ENCODE results near the gene TMTC3.
A peak's percentile ranks its signal among the peaks of the same experiment; 100 is the strongest.
"Not testable (repeated sequence)": the region's sequence is repeated elsewhere in the genome, so short reads cannot be mapped to it uniquely, and the experiment has no call there.

Gene TMTC3

GRCh38 chr12:88141774-88142609 is at the start of gene TMTC3, which contains the start of gene CEP290:
Gene TMTC3 (plus strand): TSS chr12:88142307. CDS start chr12:88148316, 6,009 bp downstream.
Gene CEP290 (minus strand): TSS chr12:88142088. CDS start chr12:88141307, 781 bp downstream.
- DNase-seq = peak; percentile 97

DNA sequence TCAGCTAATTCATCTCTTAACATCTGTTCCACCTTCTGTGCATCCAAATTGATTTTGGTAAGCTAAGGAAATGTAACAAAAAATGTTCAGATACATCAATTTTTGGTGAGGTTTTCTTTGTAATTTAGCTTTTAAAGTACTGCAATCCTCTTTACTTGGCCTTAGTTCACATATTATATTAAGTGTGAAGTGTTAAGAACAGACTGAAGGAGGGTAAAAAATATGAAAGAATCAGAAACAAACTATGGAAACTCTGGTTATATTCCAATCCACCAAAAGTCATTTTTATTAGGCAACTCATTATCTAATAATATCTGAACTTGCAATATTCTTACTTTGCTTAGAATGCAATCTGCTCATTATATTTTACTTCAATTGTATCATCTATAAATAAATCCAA is 49.3 kb upstream of the TMTC3 start:
- no peak for DNase-seq

DNA sequence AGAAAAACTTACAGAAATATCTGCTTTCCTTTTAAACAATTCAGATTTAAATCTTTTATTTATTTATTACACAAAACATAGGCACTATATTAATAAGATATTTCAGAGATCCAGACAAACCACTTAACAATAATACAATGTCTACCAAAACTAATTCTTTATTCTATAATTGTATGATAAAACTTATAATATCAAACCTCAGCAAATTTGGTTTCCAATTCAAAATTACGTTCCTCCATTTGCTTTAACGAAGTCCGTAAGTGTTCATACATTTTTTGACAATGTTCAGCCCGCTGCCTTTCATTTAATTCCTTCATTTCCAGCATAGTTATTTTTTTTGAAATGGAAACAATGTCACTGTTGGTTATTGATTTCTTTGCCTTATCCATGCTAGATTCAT is 48.5 kb upstream of the TMTC3 start:
- DNase-seq = no peak

GRCh38 chr12:88108021-88108420 is 34.1 kb upstream of the TMTC3 start:
- no peak for DNase-seq

- peak; percentile 13 for DNase-seq
These were observed 30.9 kb upstream of the TMTC3 start for GRCh38 chr12:88111074-88111652.

DNA sequence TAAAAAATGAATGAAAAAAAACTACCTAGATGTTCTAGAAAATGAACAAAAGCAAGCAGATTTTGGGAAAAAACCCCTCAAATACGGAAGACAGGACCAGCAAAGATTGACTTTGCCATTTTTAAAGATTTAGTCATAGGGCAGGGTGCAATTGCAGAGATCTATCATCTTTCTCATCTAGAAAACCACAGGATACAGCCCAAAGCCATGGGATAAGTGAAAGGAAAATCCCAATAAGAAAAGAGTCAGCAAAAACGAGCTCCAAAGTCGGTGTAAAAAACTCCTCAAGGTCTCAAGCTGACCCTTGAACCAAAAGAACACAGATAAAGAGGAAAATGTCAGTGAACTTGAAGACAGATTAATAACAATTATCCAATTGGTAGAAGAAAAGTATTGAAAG is 28.2 kb upstream of the TMTC3 start:
- no peak for DNase-seq

- no peak for DNase-seq
These were observed 19.4 kb upstream of the TMTC3 start for GRCh38 chr12:88122666-88123065.

GRCh38 chr12:88127099-88127498 is 15.0 kb upstream of the TMTC3 start:
- DNase-seq = no peak

GRCh38 chr12:88127855-88128254 is 14.3 kb upstream of the TMTC3 start:
- DNase-seq = no peak

DNA sequence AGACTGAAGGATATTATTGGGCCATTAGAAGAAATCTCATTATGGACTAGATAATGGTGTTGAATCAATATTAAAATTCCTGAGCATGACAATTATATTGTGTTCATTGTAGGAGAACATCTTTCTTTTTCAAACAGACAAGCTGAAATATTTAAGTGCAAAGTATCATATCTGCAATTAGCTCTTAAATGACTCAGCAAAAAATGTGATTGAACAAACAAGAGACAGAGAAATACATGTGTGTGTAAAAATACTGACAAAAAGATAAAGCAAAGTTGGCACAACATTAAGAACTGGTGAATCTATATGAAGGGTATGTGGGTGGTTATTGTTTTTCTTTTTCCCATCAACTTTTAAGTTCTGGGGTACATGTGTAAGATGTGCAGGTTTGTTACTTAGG is 9.7 kb upstream of the TMTC3 start:
- no peak for DNase-seq

- DNase-seq = not testable (repeated sequence)
These were observed 8.9 kb upstream of the TMTC3 start for GRCh38 chr12:88133181-88133580.

DNA sequence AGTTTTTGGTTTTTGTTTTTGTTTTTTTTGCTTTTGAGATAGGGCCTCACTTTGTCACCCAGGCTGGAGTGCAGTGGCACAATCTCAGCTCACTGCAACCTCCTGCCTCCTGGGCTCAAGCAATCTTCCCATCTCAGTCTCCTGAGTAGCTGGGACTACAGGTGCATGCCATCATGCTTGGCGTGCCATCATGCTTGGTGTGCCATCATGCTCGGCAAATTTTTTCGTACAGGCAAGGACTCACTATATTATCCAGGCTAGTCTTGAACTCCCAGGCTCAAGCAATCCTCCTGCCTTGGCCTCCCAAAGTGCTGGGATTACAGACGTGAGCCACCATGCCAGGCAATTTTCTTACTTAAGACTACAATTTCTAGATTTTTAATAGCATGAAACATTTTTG is 2.4 kb upstream of the TMTC3 start:
- DNase-seq = not testable (repeated sequence)

- no peak for DNase-seq
These were observed 708 bp upstream of the TMTC3 start for GRCh38 chr12:88141425-88141773.

- peak; percentile 29 for DNase-seq
These were observed 494 bp downstream of the TMTC3 start for GRCh38 chr12:88142610-88142991.

DNA sequence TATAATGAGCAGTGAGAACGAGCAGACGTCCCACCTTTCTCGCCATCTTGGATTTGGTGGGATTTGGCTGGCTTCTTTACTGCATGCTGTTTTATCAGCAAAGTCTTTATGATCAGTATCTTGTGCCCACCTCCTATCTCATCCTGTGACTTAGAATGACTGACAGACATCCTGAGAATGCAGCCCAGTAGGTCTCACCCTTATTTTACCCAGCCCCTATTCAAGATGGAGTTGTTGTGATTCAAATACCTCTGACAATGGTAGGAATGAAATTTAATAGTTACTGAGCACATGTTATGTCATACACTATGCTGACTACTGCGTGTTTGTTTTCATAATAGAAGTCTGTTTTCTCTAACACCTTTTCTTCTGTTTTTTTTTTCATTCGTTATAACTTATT is 1.9 kb downstream of the TMTC3 start:
- no peak for DNase-seq

DNA sequence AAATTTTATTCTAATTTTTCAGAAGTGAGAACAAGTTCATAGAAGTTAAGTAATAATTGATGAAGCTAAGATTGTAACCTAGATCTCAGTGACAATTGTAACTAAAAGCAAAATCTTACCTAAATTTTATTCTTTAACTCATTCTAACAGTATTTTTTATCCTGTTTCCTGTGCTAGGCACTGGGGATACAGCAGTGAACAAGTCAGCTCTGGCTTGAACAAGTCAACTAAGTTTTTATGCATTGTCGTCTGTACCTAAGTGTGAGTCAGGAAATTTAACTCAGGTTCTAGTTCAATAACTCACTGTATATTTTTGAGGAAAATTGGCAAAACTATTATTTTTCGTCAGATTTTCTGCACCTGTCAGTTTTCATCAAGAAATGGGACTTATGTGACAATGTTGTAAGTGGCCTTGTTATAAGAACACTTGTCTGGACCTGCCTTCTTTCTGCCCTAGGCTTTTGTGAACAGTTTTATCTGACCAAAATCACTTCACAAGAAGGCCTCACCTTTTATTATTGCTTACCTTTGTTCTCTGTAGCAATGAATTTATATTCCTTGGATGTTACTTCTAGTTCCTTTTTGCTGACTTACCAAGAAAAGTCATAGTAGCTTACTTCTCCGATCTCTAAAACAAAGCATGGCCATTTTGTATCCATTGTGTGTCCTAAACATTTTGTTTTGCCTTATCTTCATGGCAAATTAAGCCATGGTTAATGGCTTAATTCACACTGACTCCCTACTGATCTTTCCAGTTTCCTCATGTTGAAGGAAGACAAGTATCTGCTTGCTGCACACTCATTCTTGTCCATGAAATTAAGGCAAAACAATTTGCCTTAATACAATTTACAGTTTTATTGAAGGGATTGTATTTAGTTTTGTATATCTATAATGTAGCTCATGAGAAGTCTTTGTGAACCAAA is 2.7 kb downstream of the TMTC3 start:
- DNase-seq = no peak

DNA sequence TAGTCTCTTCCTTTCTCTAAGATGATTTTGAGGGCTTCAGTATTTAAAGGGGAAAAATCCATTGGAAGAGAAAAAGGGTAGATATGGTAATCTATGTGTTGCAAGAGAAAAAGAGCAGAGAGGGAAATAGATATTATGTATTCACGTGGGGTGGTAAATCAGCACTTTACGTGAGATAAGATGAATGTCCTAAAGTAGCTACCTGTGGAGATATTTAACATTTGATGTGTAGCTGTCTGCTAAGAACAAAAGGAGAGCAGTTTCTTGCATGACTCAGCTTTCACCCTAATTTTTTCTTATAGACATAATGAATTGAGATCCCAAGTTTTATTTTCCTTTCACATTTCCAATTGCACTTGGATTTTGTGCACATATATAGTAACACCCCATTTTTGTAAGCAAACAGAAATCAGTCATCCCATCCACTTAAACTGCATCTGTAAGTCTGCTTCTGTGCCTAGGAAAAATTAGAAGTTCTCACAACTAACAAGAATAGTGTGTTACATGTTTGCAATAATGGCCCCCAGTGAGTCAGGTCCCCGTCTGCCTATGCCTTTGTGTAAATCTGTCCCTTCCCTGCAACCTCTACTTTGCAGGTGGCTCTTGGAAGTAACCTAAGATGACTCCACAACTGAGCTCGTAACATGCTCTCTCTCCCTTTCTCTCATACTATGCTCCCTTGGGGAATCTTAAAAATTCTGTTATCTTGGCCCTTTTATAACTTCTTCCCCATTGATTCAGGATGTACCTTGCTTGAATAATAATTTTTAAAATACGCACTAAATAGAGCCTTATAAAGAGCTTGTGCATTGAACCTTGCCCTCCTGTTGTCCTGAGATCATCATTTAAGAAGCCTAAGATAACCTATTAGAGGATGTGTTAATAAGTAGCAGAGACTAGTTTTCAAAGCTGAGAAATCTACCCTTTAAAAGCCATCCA is 3.7 kb downstream of the TMTC3 start:
- no peak for DNase-seq

GRCh38 chr12:88150063-88150462 is 8.0 kb downstream of the TMTC3 start:
- no peak for DNase-seq

DNA sequence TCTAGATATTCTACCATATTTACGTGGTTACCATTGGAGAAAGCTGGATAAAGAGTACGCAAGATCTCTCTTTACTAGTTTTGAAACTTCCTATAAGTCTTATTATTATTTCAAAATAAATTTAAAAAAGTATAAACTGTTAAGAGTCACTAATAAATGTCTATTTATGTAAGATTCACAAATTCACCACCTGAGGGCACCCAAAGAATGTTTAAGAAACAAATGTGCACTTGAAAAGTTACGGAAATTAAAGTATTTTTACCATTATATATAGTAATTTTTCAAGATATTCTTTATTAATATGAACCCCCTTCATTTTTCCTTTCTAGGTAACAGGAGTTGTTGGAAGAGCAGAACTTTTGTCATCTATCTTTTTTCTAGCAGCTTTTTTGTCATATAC is 11.9 kb downstream of the TMTC3 start:
- DNase-seq = peak; percentile 20

GRCh38 chr12:88156075-88156654 is 14.1 kb downstream of the TMTC3 start:
- DNase-seq = no peak

GRCh38 chr12:88163371-88163770 is 21.3 kb downstream of the TMTC3 start:
- no peak for DNase-seq

DNA sequence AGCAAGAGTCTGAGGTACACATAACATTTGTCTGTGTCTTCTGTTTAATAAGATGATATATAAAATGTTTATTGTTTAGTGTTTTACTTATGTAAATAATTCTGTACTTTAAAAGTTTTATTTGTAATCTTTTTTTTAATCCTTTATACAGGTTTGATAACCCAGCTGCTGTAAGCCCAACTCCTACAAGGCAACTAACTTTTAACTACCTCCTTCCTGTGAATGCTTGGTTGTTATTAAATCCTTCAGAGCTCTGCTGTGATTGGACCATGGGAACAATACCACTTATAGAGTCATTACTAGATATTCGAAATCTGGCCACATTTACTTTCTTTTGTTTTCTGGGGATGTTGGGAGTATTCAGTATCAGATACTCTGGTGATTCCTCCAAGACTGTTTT is 24.1 kb downstream of the TMTC3 start:
- DNase-seq = no peak
